HG02798 (cell line): ENCODE measurements around the gene B4GALT6.

Source experiments
- ATAC-seq: cut with Tn5 transposase; IDR thresholded peaks from one replicate; pipeline ENCODE4 v1.9.1; 2021; ENCODE audit warnings: mild to moderate bottlenecking; ENCODE audit not compliant: unreplicated experiment, poor library complexity

The B4GALT6 gene

DNA sequence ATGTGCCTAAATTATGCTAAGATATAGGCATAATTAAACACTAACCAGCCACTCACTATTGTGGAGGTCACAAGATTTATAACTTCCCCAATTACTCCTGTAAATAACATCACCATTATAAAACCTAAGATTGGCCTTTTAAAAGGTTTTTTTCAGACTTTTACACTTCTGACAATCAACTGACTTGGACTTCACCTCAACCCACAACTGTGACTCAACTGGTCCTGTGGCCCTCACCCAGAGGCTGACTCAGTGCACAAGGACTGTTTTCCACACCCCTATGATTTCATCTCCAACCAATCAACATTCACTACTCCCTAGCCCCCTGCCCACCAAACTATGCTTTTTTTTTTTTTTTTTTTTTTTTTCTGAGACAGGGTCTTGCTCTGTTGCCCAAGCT lies 81.1 kb downstream of the B4GALT6 start:
- ATAC-seq: no peak

- no peak for ATAC-seq
Measured at GRCh38 chr18:31598021-31598805, 86.2 kb downstream of the B4GALT6 start.

DNA sequence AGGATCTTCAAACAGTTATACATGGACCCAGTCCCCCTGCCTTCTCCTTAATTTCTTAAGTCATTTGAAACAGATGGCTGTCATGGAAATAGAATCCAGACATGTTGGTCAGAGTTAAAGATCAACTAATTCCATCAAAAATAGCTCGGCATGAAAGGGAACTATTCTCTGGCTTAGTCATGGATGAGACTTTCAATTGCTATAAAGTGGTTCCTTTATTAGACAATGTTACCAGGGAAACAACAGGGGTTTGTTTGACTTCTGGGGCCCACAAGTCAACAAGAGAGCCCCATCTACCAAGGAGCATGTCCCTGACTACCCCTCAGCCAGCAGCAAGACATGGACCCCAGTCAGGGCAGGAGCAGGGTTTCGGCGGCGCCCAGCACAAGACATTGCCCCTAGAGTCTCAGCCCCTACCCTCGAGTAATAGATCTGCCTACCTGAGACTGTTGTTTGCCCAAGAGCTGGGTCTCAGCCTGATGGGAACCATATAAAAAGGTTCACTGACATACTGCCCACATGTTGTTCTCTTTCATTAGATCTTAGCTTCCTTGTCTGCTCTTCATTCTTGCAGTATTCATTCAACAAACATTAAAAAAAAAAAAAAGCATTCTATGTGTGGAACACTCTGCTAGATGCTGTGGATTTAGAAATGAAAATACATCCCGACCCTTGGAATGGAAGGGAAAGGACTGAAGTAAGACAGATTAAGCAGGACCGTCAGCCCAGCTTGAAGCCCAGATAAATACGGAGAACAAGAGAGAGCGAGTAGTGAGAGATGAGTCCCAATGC lies 88.1 kb downstream of the B4GALT6 start:
- ATAC-seq: no peak

GRCh38 chr18:31595121-31595771 lies 89.1 kb downstream of the B4GALT6 start:
- ATAC-seq: no peak

- ATAC-seq: no peak
Measured at GRCh38 chr18:31592506-31593157, 91.7 kb downstream of the B4GALT6 start.

DNA sequence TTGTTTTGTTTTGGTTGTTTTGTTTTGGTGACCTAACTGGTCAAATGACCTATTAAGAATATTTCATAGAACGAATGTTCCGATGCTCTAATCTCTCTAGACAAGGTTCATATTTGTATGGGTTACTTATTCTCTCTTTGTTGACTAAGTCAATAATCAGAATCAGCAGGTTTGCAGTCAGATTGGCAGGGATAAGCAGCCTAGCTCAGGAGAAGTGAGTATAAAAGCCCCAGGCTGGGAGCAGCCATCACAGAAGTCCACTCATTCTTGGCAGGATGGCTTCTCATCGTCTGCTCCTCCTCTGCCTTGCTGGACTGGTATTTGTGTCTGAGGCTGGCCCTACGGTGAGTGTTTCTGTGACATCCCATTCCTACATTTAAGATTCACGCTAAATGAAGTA lies 92.8 kb downstream of the B4GALT6 start, which contains the start of gene TTR:
TSS of gene TTR (plus strand) at position 250 of the 400 bp plus-strand sequence. CDS start at position 276, 26 bp downstream.
- no peak for ATAC-seq

DNA sequence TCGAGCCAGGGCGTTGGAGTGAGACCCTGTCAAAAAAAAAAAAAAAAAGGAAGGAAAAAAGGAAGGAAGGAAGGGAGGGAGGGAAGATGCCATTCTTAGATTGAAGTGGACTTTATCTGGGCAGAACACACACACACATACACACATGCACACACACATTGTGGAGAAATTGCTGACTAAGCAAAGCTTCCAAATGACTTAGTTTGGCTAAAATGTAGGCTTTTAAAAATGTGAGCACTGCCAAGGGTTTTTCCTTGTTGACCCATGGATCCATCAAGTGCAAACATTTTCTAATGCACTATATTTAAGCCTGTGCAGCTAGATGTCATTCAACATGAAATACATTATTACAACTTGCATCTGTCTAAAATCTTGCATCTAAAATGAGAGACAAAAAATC lies 93.3 kb downstream of the B4GALT6 start:
- no peak for ATAC-seq

DNA sequence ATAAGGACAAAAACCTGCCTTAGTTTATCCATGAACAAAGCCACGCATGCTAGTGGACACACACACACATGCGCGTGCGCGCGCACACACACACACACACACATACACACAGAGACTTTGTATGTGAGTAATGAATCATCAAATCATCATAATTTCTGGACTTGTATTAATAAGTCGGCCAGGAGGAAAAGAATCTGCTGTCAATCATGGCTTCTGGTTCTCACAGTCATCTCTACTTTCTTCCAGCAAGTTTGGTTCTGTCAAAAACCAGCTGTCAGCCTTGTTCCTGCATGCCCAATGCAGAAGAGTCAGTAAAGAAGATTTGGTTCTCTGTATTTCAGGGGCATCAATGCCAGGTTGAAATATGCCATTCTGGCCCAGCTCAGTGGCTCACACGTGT lies 93.8 kb downstream of the B4GALT6 start:
- ATAC-seq: no peak

- no peak for ATAC-seq
Measured at GRCh38 chr18:31587529-31587928, 96.9 kb downstream of the B4GALT6 start.

- no peak for ATAC-seq
Measured at GRCh38 chr18:31586616-31587015, 97.8 kb downstream of the B4GALT6 start.

- no peak for ATAC-seq
Measured at GRCh38 chr18:31585991-31586390, 98.4 kb downstream of the B4GALT6 start.

- ATAC-seq: no peak
Measured at GRCh38 chr18:31583185-31583854, 101.1 kb downstream of the B4GALT6 start.

DNA sequence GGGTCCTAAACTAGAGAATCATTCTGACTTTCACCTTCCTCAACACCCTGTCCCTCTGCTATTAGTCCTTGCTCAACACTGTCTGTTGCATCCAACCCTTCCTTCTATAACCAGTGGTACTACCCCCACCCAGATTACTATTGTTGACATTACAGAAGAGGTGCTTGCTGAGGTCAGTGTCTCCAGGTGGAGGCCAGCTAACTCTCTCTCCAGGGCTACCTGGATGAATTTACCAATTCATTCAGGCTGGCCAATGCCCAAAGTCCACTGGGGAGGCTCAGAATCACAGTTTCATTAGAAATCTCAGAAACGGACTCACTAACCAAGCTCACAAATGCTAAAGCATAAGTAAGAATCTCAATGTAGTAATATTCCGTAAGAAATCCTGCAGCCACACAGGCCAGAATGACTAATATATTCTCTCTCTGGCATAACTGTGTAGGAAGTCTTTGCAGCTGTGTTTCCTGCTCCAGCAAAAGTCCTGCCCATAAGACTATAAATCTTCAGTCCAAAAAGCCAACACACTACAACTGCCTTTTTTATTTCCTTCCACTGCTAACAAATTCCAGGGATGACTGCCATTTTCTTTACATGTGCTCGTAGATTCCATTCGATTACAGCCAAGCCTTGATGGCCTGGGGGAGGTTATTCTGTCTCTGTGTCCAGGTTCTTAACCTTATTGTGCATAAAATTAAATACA lies 102.7 kb downstream of the B4GALT6 start:
- ATAC-seq: no peak

- ATAC-seq: no peak
Measured at GRCh38 chr18:31579375-31579774, 105.0 kb downstream of the B4GALT6 start.

GRCh38 chr18:31578126-31578525 lies 106.3 kb downstream of the B4GALT6 start:
- ATAC-seq: no peak

- ATAC-seq: peak; percentile 30
Measured at GRCh38 chr18:31577195-31577594, 107.2 kb downstream of the B4GALT6 start.

GRCh38 chr18:31576670-31577069 lies 107.7 kb downstream of the B4GALT6 start:
- peak; percentile 71 for ATAC-seq

GRCh38 chr18:31575515-31576257 lies 108.7 kb downstream of the B4GALT6 start:
- ATAC-seq: no peak

- ATAC-seq: no peak
Measured at GRCh38 chr18:31574359-31574758, 110.0 kb downstream of the B4GALT6 start.
